Stimulated activated CD8-positive, alpha-beta memory T cell treated with anti-CD3 and anti-CD28 coated beads, Interleukin-2, amount 100 ng/mL, for 1 hour (primary cell): ENCODE results near the gene GPR6.

Experiments
- DNase-seq, 2 donors: peaks; one replicate each; pipeline ENCODE4 v3.0.0-alpha.2; 2020; ENCODE audit warnings: low read depth in 2 of 2

The GPR6 gene

DNA sequence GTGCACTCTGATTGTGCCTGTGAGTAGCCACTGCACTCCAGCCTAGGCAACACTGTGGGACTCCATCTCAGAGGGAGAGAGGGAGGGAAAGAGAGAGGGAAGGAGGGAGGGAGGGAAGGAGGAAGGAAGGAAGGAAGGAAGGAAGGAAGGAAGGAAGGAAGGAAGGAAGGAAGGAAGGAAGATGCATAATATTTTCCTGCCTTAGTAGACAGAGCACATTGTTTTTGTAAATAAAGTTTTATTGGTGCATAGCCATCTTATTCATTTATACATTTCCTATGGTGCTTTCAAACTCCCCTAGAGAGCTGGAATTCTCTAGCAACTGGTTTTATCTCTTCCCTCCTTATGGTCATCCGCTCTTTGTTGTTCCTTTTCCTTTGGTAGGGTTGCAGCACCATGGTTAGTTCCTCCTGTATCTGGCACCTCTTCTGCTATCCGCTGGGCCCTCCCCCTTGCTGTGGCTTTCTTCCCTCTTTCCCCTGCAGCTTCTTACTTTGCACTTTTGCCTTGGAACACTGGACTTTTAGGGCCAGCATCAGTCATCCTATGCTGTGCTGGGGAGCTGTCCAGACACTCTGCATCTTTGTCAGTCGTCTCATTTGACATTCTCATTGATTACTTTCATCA, 20.2 kb downstream of the GPR6 start:
- no peak for DNase-seq

DNA sequence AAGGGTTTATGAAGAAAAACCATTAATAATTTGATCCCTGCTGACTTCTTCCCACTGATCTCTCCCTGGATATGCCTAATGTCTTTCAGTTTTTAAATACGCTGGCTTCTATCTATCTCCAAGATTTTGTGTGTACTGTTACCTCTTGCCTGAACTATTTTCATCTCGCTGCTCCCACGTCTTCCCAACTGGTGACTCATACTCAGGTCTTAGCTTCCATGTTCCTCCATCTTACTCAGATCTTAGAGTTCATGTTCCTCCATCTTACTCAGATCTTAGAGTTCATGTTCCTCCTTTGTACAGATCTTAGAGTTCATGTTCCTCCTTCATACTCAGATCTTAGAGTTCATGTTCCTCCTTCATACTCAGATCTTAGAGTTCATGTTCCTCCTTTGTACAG, 21.6 kb downstream of the GPR6 start:
- DNase-seq: no peak

DNA sequence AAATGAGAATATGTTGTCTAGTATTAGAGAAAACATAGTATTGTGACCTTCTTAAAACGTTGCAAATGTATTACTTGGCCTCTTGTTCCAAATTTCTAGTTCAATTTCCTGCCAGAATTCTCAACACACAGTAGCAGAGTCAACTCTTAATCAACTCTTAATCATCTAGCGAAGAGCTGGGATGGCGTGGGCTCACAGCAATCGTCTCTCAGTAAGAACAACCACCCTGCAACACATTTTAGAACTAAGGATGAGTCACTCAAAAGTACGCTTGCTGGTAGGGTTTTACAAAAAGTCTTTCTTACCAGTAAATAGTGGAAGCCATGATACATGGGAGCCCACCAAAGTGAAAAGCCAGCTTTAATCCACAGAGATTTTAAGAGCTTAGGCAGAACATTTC, 24.6 kb downstream of the GPR6 start:
- DNase-seq: no peak

DNA sequence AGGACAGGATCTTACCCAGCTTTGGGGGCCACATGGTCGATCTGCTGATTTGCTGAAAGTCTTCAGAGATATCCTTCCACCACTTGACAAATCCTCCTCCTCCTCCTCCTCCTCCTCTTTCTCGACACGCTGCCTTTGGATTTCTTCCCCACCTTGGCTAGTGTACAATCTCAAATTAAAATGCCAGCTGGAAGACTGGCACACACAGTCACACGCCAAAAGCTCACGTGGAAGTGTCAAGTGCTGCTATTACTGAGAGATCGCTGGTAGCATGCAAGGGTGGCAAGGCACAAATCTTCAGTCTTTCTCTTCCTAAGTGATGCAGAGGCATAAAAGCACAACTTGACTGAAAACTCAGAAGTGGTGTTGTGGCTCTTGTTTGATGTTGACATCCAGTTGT, 35.3 kb downstream of the GPR6 start:
- no peak for DNase-seq

DNA sequence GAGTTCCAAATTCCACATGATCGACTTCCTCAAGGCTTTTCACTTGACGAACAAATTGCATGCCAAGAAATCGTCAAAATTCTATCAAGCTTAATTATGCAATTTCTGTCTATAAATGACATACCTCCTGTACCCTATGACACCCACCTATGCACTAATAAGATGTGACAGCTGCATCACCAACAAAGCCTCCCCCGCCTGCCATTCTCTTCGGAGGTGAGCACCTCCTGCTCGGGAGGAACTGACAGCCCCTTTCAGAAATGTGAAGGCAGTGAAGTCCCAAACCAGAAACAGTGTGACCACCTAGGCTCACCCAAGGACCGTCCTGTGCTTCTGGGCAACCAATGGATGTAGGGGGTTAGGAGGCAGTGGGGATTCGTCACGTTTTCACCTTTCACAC, 37.1 kb downstream of the GPR6 start:
- no peak for DNase-seq

DNA sequence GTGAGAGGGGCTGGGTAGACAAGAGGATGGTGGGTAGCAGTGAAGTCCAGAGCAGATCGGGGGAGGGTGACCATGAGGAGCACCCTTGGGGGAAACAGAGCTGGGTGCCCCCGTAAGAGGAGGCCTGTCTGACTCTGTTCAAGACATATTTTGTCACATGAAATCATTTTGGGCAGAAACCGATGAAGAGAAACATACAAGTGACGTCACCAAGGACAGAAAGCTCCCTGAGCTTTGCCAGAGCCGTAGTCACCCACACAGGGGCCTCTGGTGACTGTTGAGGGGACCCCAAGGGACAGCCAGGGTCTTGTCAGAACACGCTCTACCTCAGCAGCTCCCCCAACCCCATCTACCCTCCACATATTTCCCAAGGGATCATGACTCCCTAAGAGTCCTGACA, 39.2 kb downstream of the GPR6 start:
- DNase-seq: no peak

DNA sequence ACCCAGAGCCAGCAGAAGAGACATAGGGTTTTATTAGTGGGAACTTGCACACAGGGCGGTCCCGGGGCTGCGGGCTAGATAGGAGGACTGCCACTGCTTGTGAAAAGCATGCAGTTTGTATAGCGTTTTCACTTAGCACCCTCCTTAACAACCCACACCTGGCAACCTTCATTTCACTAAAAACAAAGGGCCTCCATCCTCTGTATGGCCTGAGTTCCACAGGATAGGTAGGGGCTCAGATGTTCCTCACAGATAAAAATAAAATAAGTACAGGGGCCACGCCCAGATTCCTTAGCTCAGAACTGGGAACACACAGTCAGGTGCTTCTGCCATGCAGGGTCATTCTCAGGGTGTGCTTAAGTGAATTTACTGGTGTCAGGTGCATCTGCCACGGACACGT, 39.8 kb downstream of the GPR6 start:
- DNase-seq: no peak

DNA sequence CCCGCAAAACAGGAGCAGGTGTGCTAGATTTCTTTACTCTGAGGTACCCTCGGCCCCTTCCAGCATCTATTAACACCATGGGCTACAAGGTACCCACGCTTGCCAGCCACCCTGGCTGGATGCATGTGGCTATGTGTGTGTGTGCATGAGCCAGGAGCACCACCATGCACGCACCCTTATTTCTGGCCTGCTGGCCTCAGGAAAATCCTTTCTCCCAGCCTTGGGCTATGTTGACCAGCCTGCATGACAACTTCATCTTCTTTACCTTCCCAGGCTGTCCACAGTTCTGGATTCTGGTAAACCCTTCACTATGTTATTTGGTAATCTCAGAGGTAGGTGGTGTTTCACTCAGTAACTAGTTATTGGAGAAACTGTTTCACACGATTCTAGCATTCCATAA, 40.4 kb downstream of the GPR6 start:
- DNase-seq: no peak

DNA sequence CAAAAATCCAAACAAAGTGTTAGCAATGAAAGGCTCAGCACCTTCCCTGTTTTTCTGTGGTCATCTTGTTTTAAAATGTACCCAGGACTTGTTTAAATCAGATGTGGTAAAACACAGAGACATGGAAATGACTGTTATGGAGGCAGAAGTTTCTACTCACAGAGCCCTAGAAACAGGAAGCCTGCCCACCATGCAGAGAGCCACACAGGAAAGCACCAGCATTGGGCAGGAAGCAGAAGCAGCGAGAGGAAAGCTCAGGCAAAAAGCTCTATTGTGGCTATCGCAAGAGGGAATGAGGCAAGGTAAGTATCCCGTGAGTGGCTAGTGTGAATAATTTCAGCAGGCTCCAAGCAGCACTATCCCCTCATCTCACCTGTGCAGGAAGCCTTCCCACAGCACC, 42.8 kb downstream of the GPR6 start:
- no peak for DNase-seq

DNA sequence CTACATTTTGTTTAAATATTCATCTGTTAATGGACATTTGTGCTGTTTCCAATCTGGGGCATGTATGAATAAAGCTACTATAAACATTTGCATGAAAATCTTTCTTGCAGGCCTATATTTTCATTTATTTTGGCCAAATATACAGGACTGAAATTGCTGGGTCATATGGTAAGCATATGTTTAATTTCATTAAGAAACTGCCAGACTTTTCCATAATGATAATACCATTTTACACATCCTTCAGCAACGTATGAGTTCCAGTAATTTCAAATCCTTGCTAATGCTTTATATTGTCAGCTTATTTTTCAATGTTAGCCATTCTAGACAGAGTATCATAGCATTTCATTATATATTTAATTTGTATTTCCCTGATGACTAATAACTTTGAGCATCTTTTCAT, 51.0 kb downstream of the GPR6 start:
- DNase-seq: no peak
